ENCODE results near the gene TOM1L1. TPM values are rescaled to one million over a fixed set of nuclear protein-coding genes. Genes with fewer than 3 reads are reported as not detected.

The TOM1L1 gene
- total RNA-seq, 2 experiments from 2014 or later = not detected

GRCh38 chr17:55004484-55004883 is 103.8 kb downstream of the TOM1L1 start:
- intact Hi-C loops (cut with micrococcal nuclease; ENCODE audit: unreplicated experiment) = no loop called here
- ChIA-PET POLR2A (no interaction called here), CTCF (ENCODE audit: unreplicated experiment) (no interaction called here)
- Histone ChIP-seq H3K36me3 (ENCODE audit: insufficient read depth, low read length) (peaks cover 13% of the 10 kb centered on the region), H4K20me1 (ENCODE audit: insufficient read depth, low read length) (no peaks in the 10 kb centered on the region), H3K4me3 (ENCODE audit: low read depth, low read length, poor library complexity, severe bottlenecking) (no peak overlapping the region), H3K9me3 (ENCODE audit: low read length) (no peaks in the 10 kb centered on the region), H3K27ac (ENCODE audit: low read depth, low read length, poor library complexity, severe bottlenecking) (no peak overlapping the region), H3K4me1 (ENCODE audit: insufficient read depth, low read length, poor library complexity, severe bottlenecking) (no peaks in the 10 kb centered on the region), H3K79me2 (ENCODE audit: insufficient read depth, low read depth, low read length) (no peaks in the 10 kb centered on the region), H3K4me2 (ENCODE audit: low read length) (no peak overlapping the region), H3K9me2 (ENCODE audit: insufficient read depth, low read length) (no peaks in the 10 kb centered on the region), H2AFZ (ENCODE audit: low read length) (no peak overlapping the region)
- TF ChIP-seq, protein P1, sequence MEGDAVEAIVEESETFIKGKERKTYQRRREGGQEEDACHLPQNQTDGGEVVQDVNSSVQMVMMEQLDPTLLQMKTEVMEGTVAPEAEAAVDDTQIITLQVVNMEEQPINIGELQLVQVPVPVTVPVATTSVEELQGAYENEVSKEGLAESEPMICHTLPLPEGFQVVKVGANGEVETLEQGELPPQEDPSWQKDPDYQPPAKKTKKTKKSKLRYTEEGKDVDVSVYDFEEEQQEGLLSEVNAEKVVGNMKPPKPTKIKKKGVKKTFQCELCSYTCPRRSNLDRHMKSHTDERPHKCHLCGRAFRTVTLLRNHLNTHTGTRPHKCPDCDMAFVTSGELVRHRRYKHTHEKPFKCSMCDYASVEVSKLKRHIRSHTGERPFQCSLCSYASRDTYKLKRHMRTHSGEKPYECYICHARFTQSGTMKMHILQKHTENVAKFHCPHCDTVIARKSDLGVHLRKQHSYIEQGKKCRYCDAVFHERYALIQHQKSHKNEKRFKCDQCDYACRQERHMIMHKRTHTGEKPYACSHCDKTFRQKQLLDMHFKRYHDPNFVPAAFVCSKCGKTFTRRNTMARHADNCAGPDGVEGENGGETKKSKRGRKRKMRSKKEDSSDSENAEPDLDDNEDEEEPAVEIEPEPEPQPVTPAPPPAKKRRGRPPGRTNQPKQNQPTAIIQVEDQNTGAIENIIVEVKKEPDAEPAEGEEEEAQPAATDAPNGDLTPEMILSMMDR (conservative IDR thresholded peaks at IDR 0.05; ENCODE audit: low read length) = no peak
- no peak for TF ChIP-seq EZH2phosphoT487 (IDR thresholded peaks at IDR 0.05; ENCODE audit: borderline replicate concordance, low read depth, low read length)
- no peak for DNase-seq (ENCODE audit: low spot score)
- BruUV-seq (replicated peaks) = no TSS peak

GRCh38 chr17:55005520-55005919 is 104.9 kb downstream of the TOM1L1 start:
- Histone ChIP-seq H3K4me1 (ENCODE audit: insufficient read depth, low read length, poor library complexity, severe bottlenecking) (no peaks in the 10 kb centered on the region), H3K36me3 (ENCODE audit: insufficient read depth, low read length) (peaks cover 8% of the 10 kb centered on the region), H4K20me1 (ENCODE audit: insufficient read depth, low read length) (no peaks in the 10 kb centered on the region), H3K79me2 (ENCODE audit: insufficient read depth, low read depth, low read length) (no peaks in the 10 kb centered on the region), H3K9me2 (ENCODE audit: insufficient read depth, low read length) (no peaks in the 10 kb centered on the region), H3K4me3 (ENCODE audit: low read depth, low read length, poor library complexity, severe bottlenecking) (no peak overlapping the region), H2AFZ (ENCODE audit: low read length) (no peak overlapping the region), H3K27ac (ENCODE audit: low read depth, low read length, poor library complexity, severe bottlenecking) (no peak overlapping the region), H3K4me2 (ENCODE audit: low read length) (no peak overlapping the region), H3K9me3 (ENCODE audit: low read length) (no peaks in the 10 kb centered on the region)
- ChIA-PET CTCF (ENCODE audit: unreplicated experiment) (no interaction called here), POLR2A (no interaction called here)
- intact Hi-C loops (cut with micrococcal nuclease; ENCODE audit: unreplicated experiment) = loop anchor here (5.0 kb wide), 1 partner anchor 292 kb away; no protein-coding TSS in a partner anchor
- no peak for TF ChIP-seq EZH2phosphoT487 (IDR thresholded peaks at IDR 0.05; ENCODE audit: borderline replicate concordance, low read depth, low read length)
- TF ChIP-seq, protein P1 (conservative IDR thresholded peaks at IDR 0.05; ENCODE audit: low read length) = peak; percentile 78
- peak; percentile 40 for DNase-seq (ENCODE audit: low spot score)
- BruUV-seq (replicated peaks) = no TSS peak

Small RNA genes within 50 kb of the gene (small RNA-seq; reads per million reads assigned to genes)
- gene AC007485.1 = not detected

Other genes starting within 250 kb of the TOM1L1 start
- gene COX11, start 67.8 kb downstream of the TOM1L1 start, total RNA-seq (2014; rRNA removed; shearing (Covaris generic)) = 75.6 and 128 TPM in 2 replicates
- gene COX11, start 67.8 kb downstream of the TOM1L1 start, total RNA-seq (2022) = 75.9 and 78.6 TPM in 2 replicates
- 9.4 and 21.8 TPM in 2 replicates for gene STXBP4, start 67.9 kb downstream of the TOM1L1 start, total RNA-seq (2014; rRNA removed; shearing (Covaris generic))
- 12.6 and 13.4 TPM in 2 replicates for gene STXBP4, start 67.9 kb downstream of the TOM1L1 start, total RNA-seq (2022)